Ovary (tissue), 9 donors: Measurements from ENCODE around the gene MTG1. TPM values are rescaled to one million over a fixed set of nuclear protein-coding genes. Genes with fewer than 3 reads are reported as not detected.

Experiments
- DNase-seq, 5 donors: peaks; one replicate each; pipeline ENCODE4 v3.0.0-alpha.2; 2019 to 2020
- H3K27ac ChIP-seq, 2 donors: fragments of 200-600 bp; one replicate each; pipeline versions ENCODE4 v1.5.1 to v1.8.0; 2019 to 2022
- H3K27me3 ChIP-seq: fragments of 200-600 bp; one replicate; pipeline ENCODE4 v1.8.0; 2022
- H3K36me3 ChIP-seq: fragments of 200-600 bp; sonication (generic); one replicate; pipeline ENCODE4 v1.5.1; 2019
- H3K4me1 ChIP-seq: one replicate; pipeline ENCODE4 v1.8.1; 2013; ENCODE audit warnings: mild to moderate bottlenecking, moderate library complexity; ENCODE audit not compliant: insufficient read depth
- H3K4me3 ChIP-seq: fragments of 200-600 bp; sonication (generic); one replicate; pipeline ENCODE4 v1.5.1; 2017
- H3K9me3 ChIP-seq, 2 donors: fragments of 200-600 bp in 1 of 2; sonication (generic) in 1 of 2; one replicate each; pipeline versions ENCODE4 v1.5.1 to v1.8.1; 2013 to 2019; ENCODE audit warnings: mild to moderate bottlenecking in 1 of 2, moderate library complexity in 1 of 2
- CTCF ChIP-seq, 3 donors: fragments of 450-650 bp in 2 of 3; fragments of 200-600 bp in 1 of 3; IDR thresholded peaks; one replicate each; pipeline versions ENCODE4 v1.5.1 to v1.8.0; 2016 to 2022; ENCODE audit warnings: antibody characterized with exemption in 3 of 3, mild to moderate bottlenecking in 1 of 3
- EP300 ChIP-seq: sonication (generic); formaldehyde crosslinking; IDR thresholded peaks from one replicate; pipeline ENCODE4 v1.6.1; 2017; ENCODE audit warnings: antibody characterized with exemption
- POLR2A ChIP-seq: fragments of 450-650 bp; IDR thresholded peaks from one replicate; pipeline ENCODE4 v1.6.1; 2017; ENCODE audit warnings: antibody characterized with exemption, mild to moderate bottlenecking, moderate library complexity
- whole genome bisulfite sequencing, 3 donors: extraction: QIAGEN DNeasy Blood & Tissue Kit in 1 of 3; methylation state at CpG; one replicate each; pipeline versions ENCODE4 v1.1.5 to v1.1.7; 2013 to 2017; 5-methylcytosine and 5-hydroxymethylcytosine counted together
- intact Hi-C, 4 donors: fragments of 100-400 bp; cut with DNase I; formaldehyde crosslinking; loops; one replicate each; pipeline versions ENCODE4 v1.11.0 to v1.15.1; 2022 to 2023
- polyA plus RNA-seq, 2 donors: library from polyadenylated mRNA; stranded (reverse); fragments of 200-250 nt in 1 of 2; fragments of 350-450 nt in 1 of 2; fragmentation: Illumina TruSeq in 1 of 2; extraction: RNeasy Lipid Tissue Mini Kit (QIAGEN cat#74804) in 1 of 2; gene quantifications; one replicate each; pipeline ENCODE4 v1.2.3, GENCODE V29; 2013 to 2014
- total RNA-seq, 7 donors: library from RNA; depleted of rRNA in 2 of 7; stranded (reverse); fragments of >200 nt in 2 of 7; fragmentation: NEBNext Ultra II Directional in 3 of 7; extraction: Animal tissue kit (Norgen Biotek cat#: 25700) in 3 of 7; gene quantifications; one replicate each; pipeline versions ENCODE4 v1.1.0 to v1.2.4, GENCODE V29; 2016 to 2023
- donor health status: DM: no; HTN: no; CAD: no; lungs with moderate emphysema.
- donor health status: DM: no; HTN: no; CAD: no.
- donor health status: Bipolar disorder and iron deficiency.
- donor health status: DM: yes; HTN: yes; CAD: no.
- donor health status: DM: no; HTN: no; CAD: no.
- donor health status: DM: yes; HTN: yes; CAD: no.

MTG1 gene
- total and polyA plus RNA-seq, 9 donors: 23.1 to 55.1 (median 33.7) TPM

- H3K27ac ChIP-seq: peak overlapping the region in 1 of 2 donors; percentile 80
- intact Hi-C loops: loop anchor here in 1 of 4 donors (5.0 kb wide), 1 partner anchor 70 kb away; the partner anchor contains the start of genes TUBGCP2 and ZNF511
- H3K9me3 ChIP-seq: no peaks in the 10 kb centered on the region
- 88 to 92% (median 90%) methylated on average over 25 to 30 of the region's 30 CpGs for WGBS, 3 donors
- no peaks in the 10 kb centered on the region for H3K27me3 ChIP-seq
- no peaks in the 10 kb centered on the region for H3K36me3 ChIP-seq
- peaks cover 6% of the 10 kb centered on the region for H3K4me1 ChIP-seq
- no peak for TF ChIP-seq EP300
- TF ChIP-seq CTCF (IDR thresholded peaks at IDR 0.05): no peak
- H3K4me3 ChIP-seq: no peak overlapping the region
- no peak for DNase-seq
Measured at GRCh38 chr10:133377025-133377817, 16.7 kb upstream of the MTG1 start.

GRCh38 chr10:133377818-133378250 lies 16.1 kb upstream of the MTG1 start:
- intact Hi-C loops: loop anchor here in 1 of 4 donors (5.0 kb wide), 1 partner anchor 71 kb away; the partner anchor contains the start of genes TUBGCP2 and ZNF511
- DNase-seq: peak in 1 of 5 donors; percentile 56
- no peaks in the 10 kb centered on the region for H3K36me3 ChIP-seq
- H3K9me3 ChIP-seq: no peaks in the 10 kb centered on the region
- H3K4me1 ChIP-seq: peaks cover 5% of the 10 kb centered on the region
- H3K4me3 ChIP-seq: peak overlapping the region; percentile 79
- no peak for TF ChIP-seq POLR2A
- no peak for TF ChIP-seq CTCF (IDR thresholded peaks at IDR 0.05)
- TF ChIP-seq EP300: no peak
- H3K27me3 ChIP-seq: no peaks in the 10 kb centered on the region
- 22 to 41% (median 28%) methylated on average over 9 to 20 of the region's 20 CpGs for WGBS, 3 donors
- peak overlapping the region in 1 of 2 donors; percentile 80 for H3K27ac ChIP-seq

GRCh38 chr10:133378251-133379096 lies 15.5 kb upstream of the MTG1 start:
- intact Hi-C loops: loop anchor here in 1 of 4 donors (5.0 kb wide), 1 partner anchor 71 kb away; the partner anchor contains the start of genes TUBGCP2 and ZNF511

GRCh38 chr10:133379152-133379800 lies 14.7 kb upstream of the MTG1 start, which contains the start of gene PAOX:
PAOX (plus strand) TSS chr10:133379262; CDS start chr10:133379317, 55 bp downstream.
- H3K27me3 ChIP-seq: no peaks in the 10 kb centered on the region
- no peaks in the 10 kb centered on the region for H3K36me3 ChIP-seq
- WGBS, 3 donors: 1 to 3% (median 2%) methylated on average over 32 to 63 of the region's 78 CpGs
- peak within 1 kb of the TSS; percentile 79 for H3K4me3 ChIP-seq
- H3K27ac ChIP-seq: peak within 1 kb of the TSS in 1 of 2 donors; percentile 80
- no peaks in the 10 kb centered on the region for H3K9me3 ChIP-seq
- TF ChIP-seq POLR2A: no peak
- no peak for TF ChIP-seq EP300
- TF ChIP-seq CTCF (IDR thresholded peaks at IDR 0.05): no peak
- H3K4me1 ChIP-seq: peaks cover 5% of the 10 kb centered on the region
- DNase-seq: peak; percentile 78 to 89 (median 81)
- intact Hi-C loops: loop anchor here in 1 of 4 donors (5.0 kb wide), 1 partner anchor 72 kb away; the partner anchor contains the start of genes TUBGCP2 and ZNF511

More at GRCh38 chr10:133378251-133379096, 15.5 kb upstream of the MTG1 start:
- Histone ChIP-seq H3K36me3 (no peaks in the 10 kb centered on the region), H3K4me3 (peak overlapping the region; percentile 79), H3K27ac (peak overlapping the region in 1 of 2 donors; percentile 80), H3K4me1 (peaks cover 5% of the 10 kb centered on the region), H3K9me3 (no peaks in the 10 kb centered on the region), H3K27me3 (no peaks in the 10 kb centered on the region)
- TF ChIP-seq POLR2A (no peak), EP300 (no peak)
- DNase-seq: peak; percentile 68 to 82 (median 80)
- WGBS, 3 donors: 0 to 1% (median 0%) methylated on average over 27 to 81 of the region's 90 CpGs
